Endometrial microvascular endothelial cells (primary cell): ENCODE measurements around the gene TRIM49D2. TPM values are rescaled to one million over a fixed set of nuclear protein-coding genes. Genes with fewer than 3 reads are reported as not detected.
"Not testable (repeated sequence)": the region's sequence is repeated elsewhere in the genome, so short reads cannot be mapped to it uniquely, and the experiment has no call there.

Experiments
- in situ Hi-C: cut with HindIII; loops from 2 replicates; pipeline ENCODE4 v1.10.0; 2017; ENCODE audit warnings: low sequenced_read_pairs, low pct_unique_long_range_greater_than_20kb; ENCODE audit errors: inconsistent ontology term
- total RNA-seq: library from RNA; depleted of rRNA; stranded (reverse); fragments of >200 nt; gene quantifications from one replicate; pipeline ENCODE4 v1.2.3, GENCODE V29; 2015; ENCODE audit errors: inconsistent ontology term

The TRIM49D2 gene, protein sequence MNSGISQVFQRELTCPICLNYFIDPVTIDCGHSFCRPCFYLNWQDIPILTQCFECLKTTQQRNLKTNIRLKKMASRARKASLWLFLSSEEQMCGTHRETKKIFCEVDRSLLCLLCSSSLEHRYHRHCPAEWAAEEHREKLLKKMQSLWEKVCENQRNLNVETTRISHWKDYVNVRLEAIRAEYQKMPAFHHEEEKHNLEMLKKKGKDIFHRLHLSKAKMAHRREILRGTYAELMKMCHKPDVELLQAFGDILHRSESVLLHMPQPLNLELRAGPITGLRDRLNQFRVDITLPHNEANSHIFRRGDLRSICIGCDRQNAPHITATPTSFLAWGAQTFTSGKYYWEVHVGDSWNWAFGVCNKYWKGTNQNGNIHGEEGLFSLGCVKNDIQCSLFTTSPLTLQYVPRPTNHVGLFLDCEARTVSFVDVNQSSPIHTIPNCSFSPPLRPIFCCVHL
- not detected for total RNA-seq

DNA sequence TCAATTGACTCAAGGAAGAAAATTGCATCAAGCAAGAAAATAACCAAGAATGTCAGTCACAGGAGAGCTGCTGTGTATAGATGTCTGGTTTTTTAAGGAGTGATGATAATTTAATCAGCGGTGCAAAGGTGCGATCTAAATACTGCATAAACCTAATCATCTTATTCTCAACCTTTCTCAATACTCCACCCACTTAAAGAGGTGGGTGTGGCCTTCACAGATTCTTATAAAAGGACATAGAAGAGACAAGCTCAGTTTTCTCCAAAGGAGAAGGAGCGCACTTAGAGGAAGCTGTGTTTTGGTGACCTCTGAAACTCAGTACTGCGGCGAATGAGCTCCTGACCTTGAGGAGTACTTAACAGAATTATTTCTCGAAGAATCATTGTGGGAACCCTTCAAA, at the start of gene TRIM49D2:
TRIM49D2 (plus strand) TSS at position 301 of the 400 bp plus-strand sequence. CDS start 2,698 bp downstream, outside the sequence.
- in situ Hi-C loops = not testable (repeated sequence)

DNA sequence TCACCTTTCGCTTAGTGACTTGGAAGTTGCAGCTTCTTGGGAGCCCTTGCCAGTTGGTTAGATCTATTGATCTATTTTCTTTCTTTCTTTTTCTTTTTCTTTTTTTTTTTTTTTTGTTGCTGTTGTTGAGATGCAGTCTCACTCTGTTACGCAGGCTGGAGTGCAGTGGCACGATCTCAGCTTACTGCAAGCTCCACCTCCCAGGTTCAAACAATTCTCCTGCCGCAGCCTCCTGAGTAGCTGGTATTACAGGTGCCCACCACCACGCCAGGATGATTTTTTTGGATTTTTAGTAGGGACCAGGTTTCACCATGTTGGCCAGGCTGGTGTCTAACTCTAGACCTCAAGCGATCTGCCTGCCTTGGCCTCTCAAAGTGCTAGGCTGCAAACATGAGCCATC, 46.4 kb upstream of the TRIM49D2 start:
- in situ Hi-C loops = not testable (repeated sequence)

DNA sequence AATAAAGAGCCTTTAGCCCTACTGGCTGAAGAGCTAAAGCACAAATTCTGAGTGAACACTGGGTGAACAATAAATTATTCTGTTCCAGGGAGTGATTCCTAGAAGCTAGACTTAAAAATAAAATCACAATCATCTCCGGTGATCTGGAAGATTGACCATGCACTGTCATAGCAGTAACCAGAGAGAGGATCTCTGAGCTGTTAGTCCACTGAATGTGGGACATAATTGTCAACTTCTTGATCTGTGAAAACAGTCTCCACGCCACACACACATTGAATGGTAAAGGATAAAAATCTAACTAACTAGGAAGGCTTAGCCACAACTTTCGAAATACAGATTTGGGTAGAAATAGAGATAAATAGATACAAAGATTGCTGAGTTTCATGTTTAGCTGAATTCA, 30.6 kb upstream of the TRIM49D2 start:
- in situ Hi-C loops = not testable (repeated sequence)

DNA sequence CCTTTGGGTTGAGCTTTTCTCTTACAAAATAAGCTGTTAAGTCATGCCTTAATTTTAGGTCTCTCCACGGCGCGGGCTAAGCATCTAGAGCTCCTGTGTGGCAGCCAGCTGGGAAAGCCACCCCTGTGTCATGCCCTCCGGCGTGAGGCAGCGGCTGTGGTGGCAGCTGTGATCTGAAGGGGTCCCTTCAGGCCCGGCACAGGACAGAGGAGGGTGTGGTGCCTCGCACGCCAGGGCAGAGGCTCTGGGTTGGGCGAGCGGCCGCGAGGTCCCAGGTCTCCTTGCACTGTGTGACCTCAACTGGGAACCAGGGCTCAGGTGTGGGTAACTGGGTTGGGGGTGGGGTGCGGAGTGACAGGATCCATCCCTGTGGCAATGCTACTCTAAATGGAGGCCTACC, 23.1 kb upstream of the TRIM49D2 start:
- in situ Hi-C loops = not testable (repeated sequence)

DNA sequence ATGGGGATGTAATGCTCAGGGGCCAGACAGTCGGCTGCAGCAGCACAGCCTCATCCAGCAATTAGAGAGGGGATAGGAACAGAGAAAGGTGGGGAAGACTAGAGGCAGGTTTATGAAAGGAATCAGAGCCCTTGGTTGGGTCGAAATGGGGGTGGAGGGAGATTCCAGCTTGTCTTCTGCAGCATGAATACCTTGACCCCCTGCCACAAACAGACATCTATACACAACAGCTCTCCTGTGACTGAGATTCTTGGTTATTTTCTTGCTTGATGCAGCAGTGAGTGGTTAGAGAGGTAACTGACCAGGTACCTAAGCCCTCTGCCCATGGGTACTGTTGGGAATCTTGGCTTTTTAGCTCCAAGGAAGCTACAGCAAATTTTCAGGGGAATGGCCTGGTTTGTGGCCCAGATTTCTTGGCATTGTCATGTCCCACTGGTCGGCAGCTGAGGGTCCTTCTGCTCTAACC, 1.6 kb upstream of the TRIM49D2 start, which contains the start of gene TRIM49D1:
TRIM49D1 (minus strand) TSS at position 51 of the 466 bp plus-strand sequence. CDS start 4,535 bp downstream, outside the sequence.
- in situ Hi-C loops = no loop called here

DNA sequence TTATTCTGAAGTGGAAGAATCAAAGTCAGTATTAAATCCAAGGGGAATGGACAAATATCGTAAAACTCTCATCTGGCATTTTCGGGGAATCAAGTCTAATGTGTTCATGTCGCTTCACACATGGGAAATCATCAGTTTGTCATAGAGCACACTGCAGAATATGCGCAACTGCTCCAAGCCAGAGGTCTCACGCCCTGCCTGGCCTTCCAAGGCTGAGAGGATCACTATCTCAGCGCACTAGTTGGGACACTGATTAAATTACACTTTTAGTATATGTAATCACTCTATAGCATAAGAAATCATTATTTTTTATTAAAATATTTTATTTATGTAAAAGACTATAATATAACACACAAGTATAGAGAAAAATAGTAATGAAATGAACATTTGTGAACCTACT, 37.0 kb downstream of the TRIM49D2 start:
- in situ Hi-C loops = not testable (repeated sequence)

DNA sequence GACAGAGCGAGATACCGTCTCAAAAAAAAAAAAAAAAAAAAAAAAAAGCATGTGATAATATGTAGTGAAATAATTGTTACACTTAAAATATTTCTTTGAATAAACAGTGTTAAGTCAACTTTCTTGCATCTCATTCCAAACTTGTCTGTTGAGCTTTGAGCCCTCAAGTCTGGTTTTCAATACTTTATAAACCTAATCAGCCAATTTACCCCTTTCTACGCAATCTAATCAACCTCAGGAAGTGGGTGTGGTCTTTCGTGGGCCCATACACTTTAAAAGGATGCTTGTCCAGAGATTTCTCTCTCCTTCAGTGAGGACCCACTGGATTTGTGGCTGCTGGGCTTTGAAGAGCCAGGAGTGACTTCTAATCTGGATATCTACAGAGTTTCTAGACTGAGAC, 41.9 kb downstream of the TRIM49D2 start, which contains the start of gene TRIM64:
TRIM64 (plus strand) TSS at position 301 of the 400 bp plus-strand sequence. CDS start 2,467 bp downstream, outside the sequence.
- in situ Hi-C loops = not testable (repeated sequence)

Other genes starting within 250 kb of the TRIM49D2 start
- not detected for gene TRIM77, start 213.8 kb upstream of the TRIM49D2 start, total RNA-seq
- not detected for gene TRIM49, start 115.5 kb upstream of the TRIM49D2 start, total RNA-seq
- not detected for gene TRIM64B, start 45.6 kb upstream of the TRIM49D2 start, total RNA-seq
- not detected for gene TRIM49D1, start 1.8 kb upstream of the TRIM49D2 start, total RNA-seq
- not detected for gene TRIM64, start 42.0 kb downstream of the TRIM49D2 start, total RNA-seq
- not detected for gene TRIM49C, start 107.0 kb downstream of the TRIM49D2 start, total RNA-seq
- gene UBTFL1, start 161.9 kb downstream of the TRIM49D2 start, total RNA-seq = not detected
- gene NAALAD2, start 210.6 kb downstream of the TRIM49D2 start, total RNA-seq = not detected